Ascending aorta (tissue), 2 donors: ENCODE results near the gene E2F2. TPM values are rescaled to one million over a fixed set of nuclear protein-coding genes. Genes with fewer than 3 reads are reported as not detected.

Source experiments
- DNase-seq, 2 donors: peaks; one replicate each; pipeline ENCODE4 v3.0.0-alpha.2; 2019; ENCODE audit warnings: low spot score in 2 of 2
- H3K27ac ChIP-seq, 2 donors: fragments of 200-600 bp; sonication (generic); one replicate each; pipeline ENCODE4 v1.5.1; 2016 to 2017; ENCODE audit warnings: mild to moderate bottlenecking in 1 of 2
- H3K27me3 ChIP-seq: fragments of 200-600 bp; sonication (generic); one replicate; pipeline ENCODE4 v1.5.1; 2017
- H3K36me3 ChIP-seq, 2 donors: fragments of 200-600 bp; sonication (generic); one replicate each; pipeline ENCODE4 v1.5.1; 2016
- H3K4me1 ChIP-seq, 2 donors: fragments of 200-600 bp; sonication (generic); one replicate each; pipeline ENCODE4 v1.5.1; 2016 to 2017; ENCODE audit warnings: mild to moderate bottlenecking in 1 of 2
- H3K4me3 ChIP-seq, 2 donors: fragments of 200-600 bp; sonication (generic); one replicate each; pipeline ENCODE4 v1.5.1; 2016 to 2017; ENCODE audit warnings: mild to moderate bottlenecking in 1 of 2
- H3K9me3 ChIP-seq, 2 donors: fragments of 200-600 bp; sonication (generic); one replicate each; pipeline ENCODE4 v1.5.1; 2016
- CTCF ChIP-seq, 3 experiments: fragments of 200-600 bp in 2 of 3; fragments of 450-650 bp in 1 of 3; sonication (generic) in 2 of 3; IDR thresholded peaks; one replicate each; pipeline ENCODE4 v1.5.1; 2016 to 2019; ENCODE audit warnings: antibody characterized with exemption in 3 of 3, mild to moderate bottlenecking in 1 of 3, moderate library complexity in 1 of 3
- intact Hi-C: fragments of 100-400 bp; cut with DNase I; formaldehyde crosslinking; loops from one replicate; pipeline ENCODE4 v1.15.1; 2023
- total RNA-seq: library from RNA; depleted of rRNA; stranded (reverse); fragments of >200 nt; gene quantifications from one replicate; pipeline ENCODE4 v1.1.0, GENCODE V29; 2016

Gene E2F2
- total RNA-seq, 1 donor from 2014 or later: not detected

DNA sequence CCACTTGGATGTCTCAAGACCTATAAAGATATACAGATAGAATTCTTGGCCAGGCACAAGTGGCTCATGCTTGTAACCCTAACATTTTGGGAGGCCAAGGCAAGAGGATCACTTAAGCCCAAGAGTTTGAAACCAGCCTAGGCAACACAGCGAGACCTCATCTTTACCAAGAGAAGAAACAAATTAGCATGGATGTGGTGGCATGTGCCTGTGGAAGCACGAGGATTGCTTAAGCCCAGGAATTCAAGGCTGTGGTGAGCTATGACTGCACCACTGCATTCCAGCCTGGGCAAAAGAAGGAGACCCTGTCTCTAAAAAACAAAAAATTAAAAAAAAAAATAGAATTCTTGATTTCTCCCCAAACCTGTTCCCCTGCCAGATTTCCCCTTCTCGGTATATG lies 55.4 kb downstream of the E2F2 start:
- Histone ChIP-seq H3K36me3 (no peaks in the 10 kb centered on the region), H3K4me3 (no peak overlapping the region), H3K9me3 (no peaks in the 10 kb centered on the region), H3K4me1 (peaks cover 4 to 27% of the 10 kb centered on the region in 2 donors), H3K27ac (peak overlapping the region; percentile 27 to 34), H3K27me3 (no peaks in the 10 kb centered on the region)
- no peak for TF ChIP-seq CTCF (IDR thresholded peaks at IDR 0.05)
- intact Hi-C loops: no loop called here
- DNase-seq: no peak

GRCh38 chr1:23475134-23475628 lies 55.9 kb downstream of the E2F2 start:
- no peaks in the 10 kb centered on the region for H3K27me3 ChIP-seq
- no peak overlapping the region for H3K4me3 ChIP-seq
- H3K4me1 ChIP-seq: peaks cover 4 to 29% of the 10 kb centered on the region in 2 donors
- no peak for TF ChIP-seq CTCF (IDR thresholded peaks at IDR 0.05)
- H3K9me3 ChIP-seq: no peaks in the 10 kb centered on the region
- H3K36me3 ChIP-seq: no peaks in the 10 kb centered on the region
- peak overlapping the region; percentile 27 to 34 for H3K27ac ChIP-seq
- no peak for DNase-seq
- intact Hi-C loops: no loop called here

DNA sequence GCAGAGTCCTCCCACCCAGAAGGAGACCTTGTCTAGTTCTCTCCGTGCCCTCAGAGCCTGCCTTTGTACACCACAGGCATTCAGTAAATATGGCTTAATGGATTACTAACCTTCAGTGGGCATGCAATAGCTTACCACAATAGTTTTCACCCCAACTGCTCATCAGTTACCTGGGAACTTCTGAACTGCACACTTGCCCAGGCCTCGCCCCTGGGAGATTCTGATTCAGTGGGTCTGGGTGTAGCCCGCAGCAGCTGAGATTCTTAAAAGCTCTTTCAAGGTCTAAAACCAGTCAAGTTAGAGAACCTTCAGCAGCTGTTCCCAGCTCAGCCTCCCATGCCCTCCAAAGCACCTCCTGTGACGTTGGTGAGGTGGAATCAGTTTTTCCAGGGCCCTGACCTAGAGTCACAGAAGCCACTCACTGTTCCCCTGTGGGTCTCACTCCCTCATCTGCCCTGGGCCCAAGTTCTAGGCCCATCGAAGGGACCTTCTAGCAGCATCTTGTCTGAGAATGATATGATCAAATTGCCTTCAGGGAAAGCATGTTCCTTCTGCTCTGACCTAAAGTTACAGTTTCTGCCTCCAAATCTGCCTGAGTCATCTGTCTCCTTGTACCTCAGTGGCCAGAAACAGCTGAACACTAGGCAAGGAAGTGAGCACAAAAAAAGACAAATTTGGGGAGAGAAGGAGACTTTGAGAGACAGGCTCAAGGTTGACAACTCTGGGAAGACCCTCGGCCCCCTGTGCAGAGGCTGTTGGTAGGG lies 57.8 kb downstream of the E2F2 start:
- Histone ChIP-seq H3K4me1 (peaks cover 4 to 26% of the 10 kb centered on the region in 2 donors), H3K27ac (peak overlapping the region; percentile 48 to 52), H3K36me3 (no peaks in the 10 kb centered on the region), H3K9me3 (no peaks in the 10 kb centered on the region), H3K4me3 (no peak overlapping the region), H3K27me3 (no peaks in the 10 kb centered on the region)
- no peak for TF ChIP-seq CTCF (IDR thresholded peaks at IDR 0.05)
- intact Hi-C loops: no loop called here
- no peak for DNase-seq

DNA sequence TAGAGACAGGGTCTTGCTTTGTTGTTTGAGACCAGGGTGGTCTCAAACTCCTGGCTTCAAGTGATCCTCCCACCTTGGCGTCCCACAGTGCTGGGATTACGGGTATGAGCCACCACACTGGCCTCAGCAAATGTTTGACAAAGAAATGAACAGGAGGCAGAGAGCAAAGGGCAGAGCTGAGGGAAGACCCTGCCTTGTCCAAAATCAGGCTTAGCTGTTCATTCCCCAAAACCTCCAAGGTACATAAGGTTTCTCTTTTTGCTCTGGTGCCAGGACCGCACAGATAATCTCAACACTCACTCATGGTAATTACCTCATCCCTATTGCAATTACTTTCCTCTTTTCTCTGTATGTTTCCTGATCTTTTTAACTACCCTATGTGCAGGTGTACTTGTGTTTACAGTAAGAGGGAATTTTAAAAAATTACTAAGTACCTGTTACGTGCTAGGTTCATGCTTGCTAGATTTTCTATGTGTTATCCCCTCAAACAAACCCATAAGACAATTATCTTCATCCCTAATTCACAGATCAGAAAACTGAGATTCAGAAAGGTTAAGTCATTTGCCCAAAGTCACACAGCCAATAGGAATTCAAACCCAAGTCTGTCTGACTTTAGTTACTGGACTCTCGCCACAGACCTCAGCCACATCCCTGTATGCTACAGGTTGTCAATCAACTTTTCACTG lies 58.5 kb downstream of the E2F2 start:
- no peak overlapping the region for H3K4me3 ChIP-seq
- no peak for TF ChIP-seq CTCF (IDR thresholded peaks at IDR 0.05)
- peaks cover 4 to 26% of the 10 kb centered on the region in 2 donors for H3K4me1 ChIP-seq
- H3K9me3 ChIP-seq: no peaks in the 10 kb centered on the region
- intact Hi-C loops: no loop called here
- no peaks in the 10 kb centered on the region for H3K27me3 ChIP-seq
- DNase-seq: no peak
- H3K36me3 ChIP-seq: no peaks in the 10 kb centered on the region
- H3K27ac ChIP-seq: peak overlapping the region in 1 of 2 donors; percentile 52

DNA sequence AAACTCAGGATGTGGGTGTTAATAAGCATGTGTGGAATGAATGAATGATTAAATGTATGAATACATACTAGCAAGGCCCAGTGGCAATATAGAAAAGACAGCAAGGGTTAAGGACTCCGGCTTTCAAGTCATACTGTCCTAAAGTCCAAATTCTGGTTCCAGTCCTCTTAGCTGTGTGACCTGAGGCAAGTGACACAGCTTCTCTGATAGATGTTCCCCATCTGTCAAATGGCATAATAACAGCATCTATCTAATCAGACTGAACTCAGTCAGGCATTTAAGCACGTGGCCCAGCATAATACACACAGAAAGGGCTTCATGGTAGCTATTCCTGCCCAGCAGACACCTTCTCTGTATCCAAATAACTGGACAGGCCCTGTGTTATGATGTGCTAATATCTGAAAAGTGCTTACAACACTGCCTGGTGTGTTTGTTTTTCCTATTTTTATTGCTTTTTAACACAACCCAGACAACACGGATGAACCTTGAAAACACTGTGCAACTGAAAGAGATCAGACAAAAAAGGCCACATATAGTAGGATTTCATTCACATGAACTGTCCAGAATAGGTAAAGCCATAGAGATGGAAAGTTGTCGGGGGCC lies 59.5 kb downstream of the E2F2 start:
- H3K4me3 ChIP-seq: no peak overlapping the region
- TF ChIP-seq CTCF (IDR thresholded peaks at IDR 0.05): no peak
- no peaks in the 10 kb centered on the region for H3K36me3 ChIP-seq
- H3K4me1 ChIP-seq: peaks cover 4 to 26% of the 10 kb centered on the region in 2 donors
- H3K9me3 ChIP-seq: no peaks in the 10 kb centered on the region
- intact Hi-C loops: no loop called here
- H3K27me3 ChIP-seq: no peaks in the 10 kb centered on the region
- no peak for DNase-seq
- no peak overlapping the region for H3K27ac ChIP-seq
